Endothelial cell of hepatic sinusoid (primary cell): ENCODE results near the gene PRADC1.
"Not testable (repeated sequence)": the region's sequence is repeated elsewhere in the genome, so short reads cannot be mapped to it uniquely, and the experiment has no call there.

Source experiments
- in situ Hi-C: cut with HindIII; loops from 2 replicates; pipeline ENCODE4 v1.10.0; 2017; ENCODE audit warnings: low sequenced_read_pairs

The PRADC1 gene

DNA sequence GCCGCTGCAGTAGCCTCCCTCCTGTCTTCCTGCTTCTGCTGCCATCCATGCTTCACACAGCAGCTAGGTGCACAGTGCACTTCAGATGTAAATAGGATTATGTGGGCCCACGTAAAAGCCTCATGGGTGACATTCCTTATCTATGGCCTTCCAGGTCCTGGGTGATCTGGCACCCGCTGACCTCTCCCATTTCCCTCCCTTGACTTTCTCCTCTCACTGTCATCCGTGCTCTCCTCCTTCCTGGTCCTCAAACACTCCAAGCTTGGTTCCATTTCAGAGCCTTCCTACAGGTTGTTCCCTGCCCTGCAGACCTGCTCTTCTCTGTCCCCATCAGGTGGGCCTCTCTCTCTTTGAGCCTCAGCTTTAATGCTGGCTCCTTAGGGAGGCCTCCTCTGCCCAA, 23.0 kb downstream of the PRADC1 start:
- in situ Hi-C loops: no loop called here

DNA sequence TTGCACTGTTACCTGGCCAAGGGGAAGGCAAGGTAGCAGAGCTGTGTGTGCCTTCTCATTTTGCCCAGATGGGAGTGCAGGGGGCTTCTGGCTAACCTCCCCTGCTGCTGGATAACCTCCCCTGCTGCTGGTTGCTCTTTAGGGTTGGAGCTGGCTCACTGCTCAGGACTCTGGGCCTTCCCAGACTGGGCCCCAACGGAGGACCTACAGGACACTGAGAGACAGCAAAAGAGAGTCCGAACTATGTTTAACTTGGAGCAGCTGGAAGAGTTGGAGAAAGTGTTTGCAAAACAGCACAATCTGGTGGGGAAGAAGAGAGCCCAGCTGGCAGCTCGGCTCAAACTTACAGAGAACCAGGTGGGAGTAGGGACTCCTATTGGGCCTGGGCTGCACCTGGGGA, 24.8 kb downstream of the PRADC1 start:
- in situ Hi-C loops: no loop called here

DNA sequence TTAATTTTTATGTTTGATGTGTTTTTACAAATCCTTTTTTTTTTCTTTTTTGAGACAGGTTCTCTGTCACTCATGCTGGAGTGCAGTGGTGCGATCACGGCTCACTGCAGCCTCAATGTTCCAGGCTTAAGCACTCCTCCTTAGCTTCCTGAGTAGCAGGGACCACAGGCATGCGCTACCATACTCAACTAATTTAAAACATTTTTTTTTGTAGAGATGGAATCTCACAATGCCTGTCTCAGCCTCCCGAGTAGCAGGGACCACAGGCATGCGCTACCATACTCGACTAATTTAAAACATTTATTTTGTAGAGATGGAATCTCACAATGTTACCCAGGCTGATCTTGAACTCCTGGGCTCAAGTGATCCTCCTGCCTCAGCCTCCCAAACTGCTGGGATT, 27.4 kb downstream of the PRADC1 start:
- in situ Hi-C loops: no loop called here

DNA sequence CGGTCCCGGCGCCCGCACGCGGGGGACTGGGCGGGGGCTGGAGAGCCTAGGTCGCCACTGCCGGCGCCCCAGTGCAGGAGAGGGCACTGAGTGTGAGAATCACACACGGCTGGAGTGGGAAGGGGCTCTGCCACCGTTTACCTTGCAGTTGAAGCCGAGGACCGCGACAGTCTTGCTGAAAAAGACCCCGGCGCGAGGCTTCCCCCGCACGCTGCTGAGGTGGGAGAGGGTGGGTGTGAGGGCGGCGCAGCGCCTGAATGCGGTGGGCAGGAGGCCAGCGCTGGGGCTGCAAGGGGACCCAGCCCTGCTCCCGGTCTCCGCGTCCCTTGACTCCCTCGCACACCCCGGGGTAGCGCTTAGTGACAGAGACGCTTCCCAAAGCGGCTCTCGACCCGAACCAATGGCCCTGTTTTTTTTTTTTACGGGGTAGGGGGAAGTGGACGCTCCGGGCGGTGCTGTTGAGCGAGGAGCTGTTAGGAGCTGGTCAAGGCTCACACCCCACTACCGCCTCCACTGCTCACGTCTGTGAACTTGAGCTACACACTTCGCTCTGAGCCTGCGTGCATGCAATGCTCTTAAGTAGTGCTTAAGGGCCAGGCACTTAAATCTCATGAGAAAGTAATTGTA, 29.9 kb downstream of the PRADC1 start:
- in situ Hi-C loops: no loop called here

DNA sequence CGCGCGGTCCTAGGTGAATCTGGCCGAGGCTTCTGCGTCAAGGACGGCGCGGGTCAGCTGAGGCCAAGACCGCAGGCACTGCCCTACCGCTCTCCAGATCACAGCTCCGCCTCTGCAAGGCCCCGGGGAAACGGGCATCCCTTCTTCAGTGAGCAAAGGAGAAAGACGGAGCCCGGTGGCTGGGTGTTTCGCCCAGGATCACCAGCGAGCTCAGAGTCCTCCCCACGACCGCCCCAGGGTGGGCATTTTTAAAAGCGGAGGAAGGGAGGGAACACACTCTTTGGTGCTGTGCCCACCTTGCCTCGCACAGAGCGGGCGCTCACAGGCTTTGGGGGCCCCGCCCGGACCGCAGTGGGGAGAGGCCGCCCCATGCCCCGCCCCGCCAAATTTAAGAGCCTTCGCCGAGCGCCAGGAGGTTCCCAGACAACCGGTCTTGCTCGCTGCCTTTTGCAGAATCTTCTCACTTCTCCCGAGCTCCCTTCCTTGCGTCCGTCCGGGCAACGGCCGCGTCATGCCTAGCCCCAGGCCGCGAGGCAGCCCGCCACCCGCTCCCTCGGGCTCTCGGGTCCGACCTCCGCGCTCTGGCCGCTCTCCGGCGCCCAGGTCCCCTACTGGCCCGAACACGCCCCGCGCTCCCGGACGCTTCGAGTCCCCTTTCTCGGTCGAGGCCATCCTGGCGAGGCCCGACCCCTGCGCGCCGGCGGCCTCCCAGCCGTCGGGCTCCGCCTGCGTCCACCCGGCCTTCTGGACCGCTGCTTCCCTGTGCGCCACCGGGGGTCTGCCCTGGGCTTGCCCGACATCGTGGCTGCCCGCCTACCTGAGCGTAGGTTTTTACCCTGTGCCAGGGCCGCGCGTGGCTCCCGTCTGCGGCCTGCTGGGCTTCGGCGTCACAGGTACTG, 30.6 kb downstream of the PRADC1 start, which contains the start of gene NOTO:
NOTO (plus strand) TSS at position 419 of the 899 bp plus-strand sequence; CDS start at position 512, 93 bp downstream.
- in situ Hi-C loops: no loop called here

DNA sequence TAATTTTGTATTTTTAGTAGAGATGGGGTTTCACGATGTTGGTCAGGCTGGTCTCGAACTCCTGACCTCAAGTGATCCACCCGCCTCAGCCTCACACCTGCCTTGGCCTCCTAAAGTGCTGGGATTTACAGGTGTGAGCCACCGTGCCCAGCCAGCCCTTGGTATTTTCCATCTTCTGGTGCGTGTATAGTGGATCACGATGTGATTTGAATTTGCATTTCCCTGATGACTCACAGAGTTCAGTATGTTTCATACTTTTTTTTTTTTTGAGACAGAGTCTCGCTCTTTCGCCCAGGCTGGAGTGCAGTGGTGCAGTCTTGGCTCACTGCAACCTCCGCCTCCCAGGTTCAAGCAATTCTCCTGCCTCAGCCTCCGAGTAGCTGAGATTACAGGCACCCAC, 32.8 kb downstream of the PRADC1 start:
- in situ Hi-C loops: not testable (repeated sequence)

DNA sequence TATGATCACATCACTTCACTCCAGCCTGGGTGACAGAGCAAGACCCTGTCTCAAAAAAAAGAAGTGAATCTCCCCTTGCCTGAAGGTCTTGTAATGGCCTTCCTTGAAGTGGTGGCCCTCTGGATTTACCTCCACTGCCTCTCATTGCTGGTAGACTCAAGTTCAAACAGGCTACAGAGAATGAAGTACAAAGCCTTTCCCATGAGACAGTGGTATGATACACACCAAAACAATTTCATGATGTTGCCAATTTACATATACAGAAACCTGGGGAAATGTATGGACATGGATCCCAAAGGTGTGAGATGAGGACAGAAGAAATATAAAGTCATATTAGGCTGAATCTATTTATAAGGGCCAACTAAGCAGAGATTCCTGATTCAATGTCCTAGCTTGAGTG, 35.5 kb downstream of the PRADC1 start:
- in situ Hi-C loops: loop anchor here (25.0 kb wide), 1 partner anchor 310 kb away; the partner anchor contains the start of gene SPR

DNA sequence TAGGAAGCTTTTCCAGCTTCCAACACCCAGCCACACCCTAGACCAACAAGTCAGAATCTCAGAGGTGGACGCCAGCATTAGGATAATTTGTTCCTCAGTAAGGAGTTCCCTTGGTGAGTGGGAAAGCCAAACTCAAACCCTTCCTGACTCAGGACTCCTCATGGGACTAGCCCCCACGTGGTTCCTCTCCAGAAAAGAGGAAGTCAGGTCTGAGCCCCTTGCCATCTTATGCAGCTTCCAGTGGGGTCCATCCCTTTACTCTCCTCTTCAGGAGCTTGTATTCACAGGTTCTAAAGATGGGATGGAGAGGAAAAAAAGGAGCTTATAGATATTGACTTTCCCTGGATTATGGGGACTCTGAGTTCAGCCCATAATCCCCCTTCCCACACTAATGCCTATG, 45.5 kb downstream of the PRADC1 start:
- in situ Hi-C loops: loop anchor here (5.0 to 25.0 kb wide), 2 partner anchors 100 to 300 kb away; partner anchors contain the start of gene SPR

DNA sequence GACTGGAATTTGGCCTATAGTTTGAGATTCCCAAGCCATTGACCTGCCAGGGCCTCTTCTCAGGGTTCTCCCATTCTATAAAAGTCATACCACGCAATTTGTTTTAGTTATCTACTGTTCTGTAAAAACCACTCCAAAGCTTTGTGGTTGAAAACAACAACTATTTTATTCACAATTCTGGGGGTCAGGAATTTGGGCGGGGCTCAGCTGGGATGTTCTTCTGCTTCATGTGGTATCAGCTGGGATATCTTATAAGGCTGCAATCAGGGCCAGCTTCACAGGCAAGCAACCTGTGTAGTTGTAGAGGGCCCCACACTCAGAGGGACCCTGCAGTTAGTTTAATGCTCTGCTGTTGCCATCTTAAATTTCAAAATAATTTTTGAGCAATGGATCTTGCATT, 47.1 kb downstream of the PRADC1 start:
- in situ Hi-C loops: loop anchor here (5.0 to 25.0 kb wide), 2 partner anchors 99 to 299 kb away; partner anchors contain the start of gene SPR
